HCT116 (cell line): Measurements from ENCODE around the gene SEZ6L2. TPM values are rescaled to one million over a fixed set of nuclear protein-coding genes. Genes with fewer than 3 reads are reported as not detected.

Experiments
- ATAC-seq: fragments of 200-7000 bp; cut with Tn5 transposase; 2 replicates; pipeline ENCODE4 v1.9.1; 2020; ENCODE audit warnings: mild to moderate bottlenecking, moderate library complexity
- BruUV-seq: library from RNA; stranded (reverse); fragments of 400-500 nt; replicated peaks from 2 replicates; lab custom pipeline; 2021; lab: Mats Ljungman, UMichigan
- CTCF ChIA-PET: fragments of 300-600 bp; sonication (Branson Sonifier 250); formaldehyde crosslinking; loops from one replicate; lab custom pipeline; 2021; ENCODE audit warnings: antibody characterized with exemption; lab: Charles Lee
- POLR2A ChIA-PET: fragments of 300-600, 350-600 bp; sonication (Branson Sonifier 250); formaldehyde crosslinking; loops from one replicate; lab custom pipeline; 2021; ENCODE audit warnings: antibody characterized with exemption; lab: Charles Lee
- RAD21 ChIA-PET, 2 experiments: fragments of 300-600 bp; sonication (Branson Sonifier 250); formaldehyde crosslinking; loops; one replicate each; lab custom pipeline; 2023; ENCODE audit warnings: low total read pairs in 2 of 2; ENCODE audit not compliant: uncharacterized antibody in 2 of 2, unreplicated experiment in 2 of 2, low non-redundant PET in 1 of 2; lab: Charles Lee
- DNase-seq: peaks from one replicate; pipeline ENCODE4 v3.0.0-alpha.2; 2010; ENCODE audit warnings: low read depth, low spot score
- H2AFZ ChIP-seq: fragments of 200-600 bp; shearing (Covaris generic), sonication (generic); 2 replicates; pipeline ENCODE4 v1.6.1; 2017; ENCODE audit warnings: low read depth, mixed run types, mixed read lengths, antibody characterized with exemption, low read length; ENCODE audit not compliant: poor library complexity, severe bottlenecking
- H3K27ac ChIP-seq: 2 replicates; pipeline ENCODE4 v1.5.1; 2012; ENCODE audit warnings: low read depth, low read length
- H3K27me3 ChIP-seq: fragments of 200-600 bp; sonication (generic); 2 replicates; pipeline ENCODE4 v1.6.1; 2016; ENCODE audit warnings: mixed run types, low read length, mixed read lengths; ENCODE audit not compliant: insufficient read depth
- H3K36me3 ChIP-seq, 2 experiments: fragments of 200-500 bp in 1 of 2; fragments of 200-600 bp in 1 of 2; sonication (Bioruptor generic) in 1 of 2; sonication (generic) in 1 of 2; 2 replicates each; pipeline versions ENCODE4 v1.5.1 to v1.6.1; 2014 to 2016; ENCODE audit warnings: low read length in 2 of 2, inconsistent platforms in 1 of 2, mixed read lengths in 1 of 2, mixed run types in 1 of 2; ENCODE audit not compliant: insufficient read depth in 2 of 2, control insufficient read depth in 1 of 2
- H3K4me1 ChIP-seq, 2 experiments: fragments of 200-600 bp in 1 of 2; sonication (generic) in 1 of 2; 2 replicates each; pipeline versions ENCODE4 v1.5.1 to v1.6.1; 2012 to 2017; ENCODE audit warnings: low read length in 2 of 2, inconsistent platforms in 1 of 2, mild to moderate bottlenecking in 1 of 2, mixed read lengths in 1 of 2, mixed run types in 1 of 2, moderate library complexity in 1 of 2; ENCODE audit not compliant: insufficient read depth in 2 of 2, control insufficient read depth in 1 of 2
- H3K4me2 ChIP-seq: fragments of 200-600 bp; sonication (generic); 2 replicates; pipeline ENCODE4 v1.6.1; 2017; ENCODE audit warnings: mixed run types, low read length, mixed read lengths
- H3K4me3 ChIP-seq, 2 experiments: fragments of 200-600 bp in 1 of 2; sonication (generic) in 1 of 2; replicated peaks in 1 of 2; 2 replicates each; pipeline ENCODE4 v1.5.1; 2011 to 2016; ENCODE audit warnings: low read length in 2 of 2, control low read depth in 1 of 2, low read depth in 1 of 2, mild to moderate bottlenecking in 1 of 2, mixed read lengths in 1 of 2, mixed run types in 1 of 2
- H3K79me2 ChIP-seq: fragments of 200-600 bp; sonication (generic); 2 replicates; pipeline ENCODE4 v1.6.1; 2017; ENCODE audit warnings: mild to moderate bottlenecking, mixed run types, low read length, moderate library complexity, mixed read lengths; ENCODE audit not compliant: insufficient read depth
- H3K9ac ChIP-seq: fragments of 200-600 bp; sonication (generic); 2 replicates; pipeline ENCODE4 v1.6.1; 2016; ENCODE audit warnings: low read length, mixed read lengths
- H3K9me2 ChIP-seq: fragments of 200-600 bp; sonication (generic), shearing (Covaris generic); 2 replicates; pipeline ENCODE4 v1.6.1; 2017; ENCODE audit warnings: mixed run types, mild to moderate bottlenecking, moderate library complexity; ENCODE audit not compliant: insufficient read depth
- H3K9me3 ChIP-seq, 2 experiments: fragments of 200-500 bp in 1 of 2; fragments of 200-600 bp in 1 of 2; sonication (Bioruptor generic) in 1 of 2; sonication (generic) in 1 of 2; 2 replicates each; pipeline ENCODE4 v1.6.1; 2014 to 2017; ENCODE audit warnings: low read length in 2 of 2, mixed read lengths in 2 of 2, inconsistent platforms in 1 of 2, low read depth in 1 of 2, mild to moderate bottlenecking in 1 of 2, mixed run types in 1 of 2, moderate library complexity in 1 of 2; ENCODE audit not compliant: control insufficient read depth in 1 of 2, insufficient read depth in 1 of 2
- H4K20me1 ChIP-seq: fragments of 200-600 bp; sonication (generic), shearing (Covaris generic); 2 replicates; pipeline ENCODE4 v1.6.1; 2017; ENCODE audit warnings: mixed run types, mild to moderate bottlenecking, moderate library complexity; ENCODE audit not compliant: insufficient read depth
- ATF3 ChIP-seq: IDR thresholded peaks from 2 replicates; pipeline ENCODE4 v1.6.1; 2012
- CEBPB ChIP-seq: IDR thresholded peaks from 2 replicates; pipeline ENCODE4 v1.6.1; 2012; ENCODE audit warnings: low read depth
- CTCF ChIP-seq, 3 experiments: fragments of 200-600 bp in 1 of 3; sonication (generic) in 1 of 3; IDR thresholded peaks in 2 of 3; conservative IDR thresholded peaks in 1 of 3; 2 replicates each; pipeline ENCODE4 v1.5.1; 2012 to 2017; ENCODE audit warnings: low read depth in 2 of 3, low read length in 2 of 3, antibody characterized with exemption in 1 of 3, borderline replicate concordance in 1 of 3, control low read depth in 1 of 3, mild to moderate bottlenecking in 1 of 3, mixed read lengths in 1 of 3, mixed run types in 1 of 3, moderate library complexity in 1 of 3; ENCODE audit not compliant: insufficient read depth in 1 of 3
- EZH2 ChIP-seq: fragments of 200-600 bp; sonication (generic); IDR thresholded peaks from 2 replicates; pipeline ENCODE4 v1.6.1; 2017; ENCODE audit warnings: antibody characterized with exemption, mixed run types
- JUND ChIP-seq: IDR thresholded peaks from 2 replicates; pipeline ENCODE4 v1.6.1; 2012
- MAX ChIP-seq: IDR thresholded peaks from 2 replicates; pipeline ENCODE4 v1.6.1; 2012
- POLR2A ChIP-seq: IDR thresholded peaks from 2 replicates; pipeline ENCODE4 v1.7.0; 2011; ENCODE audit warnings: borderline replicate concordance; ENCODE audit not compliant: insufficient read depth, insufficient read length; ENCODE audit errors: extremely low read depth
- RAD21 ChIP-seq: IDR thresholded peaks from 2 replicates; pipeline ENCODE4 v1.6.1; 2012; ENCODE audit warnings: low read depth, mild to moderate bottlenecking
- REST ChIP-seq: IDR thresholded peaks from 2 replicates; pipeline ENCODE4 v1.6.1; 2012; ENCODE audit warnings: low read depth
- SIN3A ChIP-seq: IDR thresholded peaks from 2 replicates; pipeline ENCODE4 v1.6.1; 2012; ENCODE audit warnings: low read depth
- TCF7L2 ChIP-seq: IDR thresholded peaks from 2 replicates; pipeline ENCODE4 v1.7.0; 2011; ENCODE audit warnings: borderline replicate concordance, inconsistent platforms; ENCODE audit not compliant: insufficient read depth, insufficient read length; ENCODE audit errors: extremely low read depth
- intact Hi-C: fragments of 100-400 bp; cut with micrococcal nuclease; formaldehyde crosslinking; loops from 2 replicates; pipeline ENCODE4 v1.10.0; 2022
- total RNA-seq: library from RNA; stranded (reverse); gene quantifications from one replicate; pipeline ENCODE4 v1.2.1, GENCODE V29; 2021; ENCODE audit not compliant: unreplicated experiment

The SEZ6L2 gene
- total RNA-seq, 1 experiment from 2014 or later: 49.3 TPM

- Histone ChIP-seq H3K27me3 (no peaks in the 10 kb centered on the region), H3K4me1 (peaks cover 0 to 10% of the 10 kb centered on the region in 2 experiments; a peak in 2 of 4 replicates), H3K9ac (no peak overlapping the region), H3K9me3 (no peaks in the 10 kb centered on the region), H3K27ac (no peak overlapping the region), H3K4me3 (no peak overlapping the region), H3K9me2 (no peaks in the 10 kb centered on the region), H3K36me3 (no peaks in the 10 kb centered on the region), H3K79me2 (no peaks in the 10 kb centered on the region), H2AFZ (no peak overlapping the region), H3K4me2 (no peak overlapping the region), H4K20me1 (no peaks in the 10 kb centered on the region)
- CTCF ChIA-PET: no interaction called here
- intact Hi-C loops: no loop called here
- no peak for DNase-seq
- no peak for ATAC-seq
- POLR2A ChIA-PET: interaction anchor here (0.7 kb wide), 1 partner anchor 89 kb away, joined by 3 read pairs; no protein-coding TSS in a partner anchor
- BruUV-seq: no TSS peak
- RAD21 ChIA-PET: no interaction called here
- TF ChIP-seq JUND: no peak
- no peak for TF ChIP-seq TCF7L2
- TF ChIP-seq SIN3A: no peak
- no peak for TF ChIP-seq POLR2A
- TF ChIP-seq RAD21: no peak
- no peak for TF ChIP-seq CEBPB
Measured at GRCh38 chr16:29905668-29906067, 6.3 kb upstream of the SEZ6L2 start.

- Histone ChIP-seq H3K27me3 (no peaks in the 10 kb centered on the region), H3K4me1 (peaks cover 0 to 15% of the 10 kb centered on the region in 2 experiments; a peak in 2 of 4 replicates), H3K4me2 (no peak overlapping the region), H3K79me2 (no peaks in the 10 kb centered on the region), H4K20me1 (no peaks in the 10 kb centered on the region), H3K4me3 (no peak overlapping the region), H3K36me3 (no peaks in the 10 kb centered on the region), H3K27ac (no peak overlapping the region), H3K9me2 (no peaks in the 10 kb centered on the region), H3K9me3 (no peaks in the 10 kb centered on the region), H2AFZ (no peak overlapping the region), H3K9ac (no peak overlapping the region)
- ChIA-PET RAD21 (no interaction called here), POLR2A (interaction anchor here (0.7 kb wide), 2 partner anchors 13 to 88 kb away, joined by 3 read pairs; no protein-coding TSS in a partner anchor), CTCF (interaction anchor here (0.6 kb wide), 1 partner anchor 194 kb away, joined by 3 read pairs; no protein-coding TSS in a partner anchor)
- no TSS peak for BruUV-seq
- intact Hi-C loops: no loop called here
- DNase-seq (no peak), ATAC-seq (no peak)
- TF ChIP-seq ATF3: no peak
- no peak for TF ChIP-seq JUND
- no peak for TF ChIP-seq EZH2
- TF ChIP-seq CEBPB: no peak
- TF ChIP-seq MAX: no peak
- TF ChIP-seq CTCF (IDR thresholded peaks at IDR 0.05 in 2 of 3, conservative IDR thresholded peaks at IDR 0.05 in 1 of 3; ENCODE audit: borderline replicate concordance in 1 of 3, insufficient read depth in 1 of 3, low read depth in 2 of 3, low read length in 2 of 3): no peak
- no peak for TF ChIP-seq REST
Measured at GRCh38 chr16:29904947-29905346, 5.6 kb upstream of the SEZ6L2 start.
